Lower lobe of right lung (tissue), 2 donors: ENCODE measurements around the gene GM2A. TPM values are rescaled to one million over a fixed set of nuclear protein-coding genes. Genes with fewer than 3 reads are reported as not detected.

Source experiments
- ATAC-seq, 2 donors: fragments of 200-7000 bp; cut with Tn5 transposase; one replicate each; pipeline ENCODE4 v1.9.1; 2020 to 2022; ENCODE audit warnings: mild to moderate bottlenecking in 2 of 2, moderate library complexity in 2 of 2
- DNase-seq: peaks from one replicate; pipeline ENCODE4 v3.0.0-alpha.2; 2020
- H3K27ac ChIP-seq: fragments of 200-600 bp; one replicate; pipeline ENCODE4 v1.8.0; 2022
- H3K27me3 ChIP-seq: fragments of 200-600 bp; one replicate; pipeline ENCODE4 v1.8.0; 2022; ENCODE audit warnings: low read depth
- H3K36me3 ChIP-seq: fragments of 200-600 bp; one replicate; pipeline ENCODE4 v1.8.0; 2022; ENCODE audit warnings: mild to moderate bottlenecking
- H3K4me1 ChIP-seq: fragments of 200-600 bp; one replicate; pipeline ENCODE4 v1.8.0; 2022
- H3K4me3 ChIP-seq: fragments of 200-600 bp; one replicate; pipeline ENCODE4 v1.8.0; 2022; ENCODE audit warnings: mild to moderate bottlenecking
- H3K9me3 ChIP-seq: fragments of 200-600 bp; one replicate; pipeline ENCODE4 v1.8.0; 2022
- CTCF ChIP-seq: fragments of 200-600 bp; IDR thresholded peaks from one replicate; pipeline ENCODE4 v1.8.0; 2022; ENCODE audit warnings: antibody characterized with exemption, mild to moderate bottlenecking
- intact Hi-C: fragments of 100-400 bp; cut with DNase I; formaldehyde crosslinking; loops from one replicate; pipeline ENCODE4 v1.11.0; 2022
- total RNA-seq: library from RNA; stranded (reverse); fragmentation: NEBNext Ultra II Directional; extraction: Animal tissue kit (Norgen Biotek cat#: 25700); gene quantifications from one replicate; pipeline ENCODE4 v1.2.1, GENCODE V29; 2021
- donor health status: DM: no; HTN: yes; CAD: no; lungs with severe emphysema.

Gene GM2A
- total RNA-seq, 1 donor from 2014 or later: 129 TPM

- DNase-seq (no peak), ATAC-seq (no peak)
- H3K27ac ChIP-seq: no peak overlapping the region
- no peak overlapping the region for H3K4me3 ChIP-seq
- no peaks in the 10 kb centered on the region for H3K27me3 ChIP-seq
- no peaks in the 10 kb centered on the region for H3K4me1 ChIP-seq
- H3K9me3 ChIP-seq: no peaks in the 10 kb centered on the region
- no peak for TF ChIP-seq CTCF
- H3K36me3 ChIP-seq: no peaks in the 10 kb centered on the region
- intact Hi-C loops: no loop called here
Observed at GRCh38 chr5:151281001-151281639, 28.1 kb downstream of the GM2A start.

- Histone ChIP-seq H3K27me3 (no peaks in the 10 kb centered on the region), H3K4me3 (no peak overlapping the region), H3K4me1 (no peaks in the 10 kb centered on the region), H3K9me3 (no peaks in the 10 kb centered on the region), H3K27ac (no peak overlapping the region), H3K36me3 (no peaks in the 10 kb centered on the region)
- ATAC-seq: no peak
- no peak for DNase-seq
- no peak for TF ChIP-seq CTCF
- intact Hi-C loops: no loop called here
Observed at GRCh38 chr5:151283120-151283825, 30.3 kb downstream of the GM2A start.

GRCh38 chr5:151284392-151284967 lies 31.5 kb downstream of the GM2A start:
- DNase-seq (no peak), ATAC-seq (no peak)
- H3K27ac ChIP-seq: no peak overlapping the region
- intact Hi-C loops: no loop called here
- no peaks in the 10 kb centered on the region for H3K27me3 ChIP-seq
- no peaks in the 10 kb centered on the region for H3K36me3 ChIP-seq
- no peaks in the 10 kb centered on the region for H3K4me1 ChIP-seq
- peak; percentile 24 for TF ChIP-seq CTCF
- no peaks in the 10 kb centered on the region for H3K9me3 ChIP-seq
- no peak overlapping the region for H3K4me3 ChIP-seq

GRCh38 chr5:151285683-151286082 lies 32.7 kb downstream of the GM2A start:
- no peaks in the 10 kb centered on the region for H3K36me3 ChIP-seq
- no peak overlapping the region for H3K27ac ChIP-seq
- H3K27me3 ChIP-seq: no peaks in the 10 kb centered on the region
- no peak for TF ChIP-seq CTCF
- DNase-seq: no peak
- ATAC-seq: no peak
- H3K4me1 ChIP-seq: no peaks in the 10 kb centered on the region
- no peaks in the 10 kb centered on the region for H3K9me3 ChIP-seq
- no peak overlapping the region for H3K4me3 ChIP-seq
- intact Hi-C loops: no loop called here

GRCh38 chr5:151286246-151286645 lies 33.3 kb downstream of the GM2A start:
- Histone ChIP-seq H3K36me3 (no peaks in the 10 kb centered on the region), H3K9me3 (no peaks in the 10 kb centered on the region), H3K4me1 (no peaks in the 10 kb centered on the region), H3K27me3 (no peaks in the 10 kb centered on the region), H3K27ac (no peak overlapping the region), H3K4me3 (no peak overlapping the region)
- intact Hi-C loops: no loop called here
- no peak for TF ChIP-seq CTCF
- ATAC-seq (no peak), DNase-seq (no peak)
